ENCODE results near the gene FGD5.

DNA sequence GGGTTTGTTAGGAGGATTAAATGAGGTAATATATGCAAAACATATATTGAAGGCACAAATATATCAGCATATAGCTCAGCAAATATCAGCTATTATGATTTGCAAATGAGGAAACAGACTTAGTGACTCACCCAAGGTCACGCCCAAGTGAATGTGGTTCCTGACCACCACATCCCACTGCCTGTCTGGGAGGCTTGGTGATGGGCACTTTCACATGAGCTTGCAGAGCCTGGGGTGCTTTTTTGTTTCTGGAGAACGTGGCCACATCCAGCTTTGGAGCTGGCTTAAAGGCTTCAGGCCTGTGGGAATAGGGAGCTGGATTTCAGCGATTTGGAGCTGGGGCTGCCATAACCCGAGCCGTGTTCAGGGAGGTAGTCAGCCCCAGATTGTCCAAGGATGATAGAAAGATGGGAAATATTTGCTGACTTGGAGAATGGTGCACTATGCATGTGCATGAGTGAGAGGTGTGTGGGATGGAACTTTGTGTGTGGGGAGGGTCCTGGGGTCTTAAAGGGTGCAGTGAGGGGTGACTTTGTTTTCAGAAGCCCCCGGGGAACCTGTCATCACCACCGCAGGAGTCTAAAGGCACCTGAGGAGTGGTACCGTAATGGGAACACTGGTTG is 12.0 kb upstream of the FGD5 start:
- TF ChIP-seq, protein P1, sequence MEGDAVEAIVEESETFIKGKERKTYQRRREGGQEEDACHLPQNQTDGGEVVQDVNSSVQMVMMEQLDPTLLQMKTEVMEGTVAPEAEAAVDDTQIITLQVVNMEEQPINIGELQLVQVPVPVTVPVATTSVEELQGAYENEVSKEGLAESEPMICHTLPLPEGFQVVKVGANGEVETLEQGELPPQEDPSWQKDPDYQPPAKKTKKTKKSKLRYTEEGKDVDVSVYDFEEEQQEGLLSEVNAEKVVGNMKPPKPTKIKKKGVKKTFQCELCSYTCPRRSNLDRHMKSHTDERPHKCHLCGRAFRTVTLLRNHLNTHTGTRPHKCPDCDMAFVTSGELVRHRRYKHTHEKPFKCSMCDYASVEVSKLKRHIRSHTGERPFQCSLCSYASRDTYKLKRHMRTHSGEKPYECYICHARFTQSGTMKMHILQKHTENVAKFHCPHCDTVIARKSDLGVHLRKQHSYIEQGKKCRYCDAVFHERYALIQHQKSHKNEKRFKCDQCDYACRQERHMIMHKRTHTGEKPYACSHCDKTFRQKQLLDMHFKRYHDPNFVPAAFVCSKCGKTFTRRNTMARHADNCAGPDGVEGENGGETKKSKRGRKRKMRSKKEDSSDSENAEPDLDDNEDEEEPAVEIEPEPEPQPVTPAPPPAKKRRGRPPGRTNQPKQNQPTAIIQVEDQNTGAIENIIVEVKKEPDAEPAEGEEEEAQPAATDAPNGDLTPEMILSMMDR (IDR thresholded peaks at IDR 0.05; ENCODE audit: borderline replicate concordance, extremely low read depth, low read length, poor library complexity, severe bottlenecking), result no peak
- no peak for TF ChIP-seq EZH2 (IDR thresholded peaks at IDR 0.05; ENCODE audit: borderline replicate concordance, low read depth, low read length, severe bottlenecking)

Measured in DND-41 (cell line).